Measurements from ENCODE around the gene KRT20. TPM values are rescaled to one million over a fixed set of nuclear protein-coding genes. Genes with fewer than 3 reads are reported as not detected.
A peak's percentile ranks its signal among the peaks of the same experiment; 100 is the strongest.

KRT20 gene
- total and polyA plus RNA-seq, 2 of the 4 experiments (the other 2 are of a cell fraction) = not detected

- no peak overlapping the region for H2BK15ac ChIP-seq (ENCODE audit: low read depth, low read length)
- no peak overlapping the region for H4K5ac ChIP-seq (ENCODE audit: low read depth, low read length)
- ChIA-PET CTCF (no interaction called here), POLR2A (ENCODE audit: unreplicated experiment) (no interaction called here)
- H3K56ac ChIP-seq (ENCODE audit: extremely low read depth, insufficient read depth, low read length) = no peak overlapping the region
- no peak for DNase-seq
- H3K18ac ChIP-seq (ENCODE audit: low read depth, low read length) = no peak overlapping the region
- peaks cover 13% of the 10 kb centered on the region; the same call in 1 of the 2 replicates for H3K9me1 ChIP-seq (ENCODE audit: insufficient read depth, low read length)
- H3K4me3 ChIP-seq (ENCODE audit: insufficient read depth, low read depth, low read length) = no peak overlapping the region
- H3K4ac ChIP-seq (ENCODE audit: low read depth, low read length) = 0 out of 2 replicates have a peak overlapping the region, but pooled peaks have one; percentile 8
- H3K23ac ChIP-seq (ENCODE audit: low read depth, low read length) = no peak overlapping the region
- no TSS peak for BruUV-seq (replicated peaks)
- no peak overlapping the region for H4K8ac ChIP-seq (ENCODE audit: low read depth in 2 of 2, low read length in 2 of 2)
- no peaks in the 10 kb centered on the region for H3K9me3 ChIP-seq (ENCODE audit: control insufficient read depth, insufficient read depth, low read length)
- no peaks in the 10 kb centered on the region for H3K79me1 ChIP-seq (ENCODE audit: low read depth in 1 of 2, low read length in 2 of 2)
- no peak overlapping the region for H2AK9ac ChIP-seq (replicated peaks; ENCODE audit: low read depth, low read length, poor library complexity)
- peaks cover 19% of the 10 kb centered on the region for H3K4me1 ChIP-seq (ENCODE audit: control insufficient read depth, insufficient read depth, low read length)
- H3K27ac ChIP-seq (ENCODE audit: insufficient read depth, low read length) = no peak overlapping the region
- H3K9ac ChIP-seq (ENCODE audit: low read depth, low read length) = no peak overlapping the region
- H4K20me1 ChIP-seq (ENCODE audit: insufficient read depth, low read length) = no peaks in the 10 kb centered on the region
- in situ Hi-C loops (cut with MboI; ENCODE audit: low sequenced_read_pairs) (loop anchor here (5.0 to 10.0 kb wide), 4 partner anchors 101 to 757 kb away; no protein-coding TSS in a partner anchor), dilution Hi-C loops (cut with HindIII; ENCODE audit: low sequenced_read_pairs, unreplicated experiment) (no loop called here), intact Hi-C loops (cut with micrococcal nuclease) (no loop called here)
- H3K14ac ChIP-seq (replicated peaks; ENCODE audit: low read depth, low read length) = no peak overlapping the region
- H3K4me2 ChIP-seq (ENCODE audit: low read depth, low read length) = no peak overlapping the region
- no CpG with 5 or more reads among the region's 5 CpGs for WGBS, 2 experiments (ENCODE audit: extremely low coverage in 2 of 2, insufficient read length in 1 of 2)
- no peak for ATAC-seq (ENCODE audit: low read depth)
- H2AFZ ChIP-seq (replicated peaks; ENCODE audit: low read length, poor library complexity) = no peak overlapping the region
- peak overlapping the region; percentile 75 for H2AK5ac ChIP-seq (ENCODE audit: low read depth, low read length)
- no peak overlapping the region for H4K91ac ChIP-seq (ENCODE audit: insufficient read depth, low read depth, low read length)
- no peaks in the 10 kb centered on the region for H3K27me3 ChIP-seq (ENCODE audit: control insufficient read depth, insufficient read depth, low read length)
- peak overlapping the region; percentile 33; the same call in 1 of the 2 replicates for H2BK20ac ChIP-seq (ENCODE audit: low read depth, low read length)
- H3K36me3 ChIP-seq (ENCODE audit: control insufficient read depth, insufficient read depth, low read length) = no peaks in the 10 kb centered on the region
- no peak overlapping the region for H2BK5ac ChIP-seq (ENCODE audit: low read depth, low read length, poor library complexity, severe bottlenecking)
- TF ChIP-seq SMC3 (IDR thresholded peaks at IDR 0.05; ENCODE audit: low read depth, low read length) = no peak
- no peak for TF ChIP-seq MXI1 (IDR thresholded peaks at IDR 0.05; ENCODE audit: borderline replicate concordance, low read depth, low read length)
- TF ChIP-seq RCOR1 (IDR thresholded peaks at IDR 0.05; ENCODE audit: insufficient replicate concordance, low read length) = no peak
- TF ChIP-seq CHD1 (IDR thresholded peaks at IDR 0.05; ENCODE audit: low read depth, low read length) = no peak
- no peak for TF ChIP-seq MAFK (IDR thresholded peaks at IDR 0.05; ENCODE audit: low read depth, low read length)
- TF ChIP-seq RAD21 (IDR thresholded peaks at IDR 0.05; ENCODE audit: low read length) = no peak
- TF ChIP-seq FOS (IDR thresholded peaks at IDR 0.05; ENCODE audit: low read depth, low read length) = no peak
- TF ChIP-seq ELK1 (IDR thresholded peaks at IDR 0.05; ENCODE audit: borderline replicate concordance, low read depth, low read length) = no peak
- TF ChIP-seq RFX5 (IDR thresholded peaks at IDR 0.05; ENCODE audit: low read depth, low read length) = no peak
- no peak for TF ChIP-seq MAZ (IDR thresholded peaks at IDR 0.05; ENCODE audit: borderline replicate concordance, low read depth, low read length)
- no peak for TF ChIP-seq BHLHE40 (IDR thresholded peaks at IDR 0.05; ENCODE audit: low read depth, low read length)
- no peak for TF ChIP-seq CTCF (conservative IDR thresholded peaks at IDR 0.05; ENCODE audit: low read depth, low read length)
- TF ChIP-seq CEBPB (IDR thresholded peaks at IDR 0.05; ENCODE audit: low read depth, low read length) = no peak
- TF ChIP-seq USF2 (IDR thresholded peaks at IDR 0.05; ENCODE audit: low read depth, low read length) = no peak
- TF ChIP-seq NFE2L2 (IDR thresholded peaks at IDR 0.05; ENCODE audit: low read depth, low read length) = no peak
- TF ChIP-seq POLR2A (IDR thresholded peaks at IDR 0.05; ENCODE audit: low read depth, low read length) = no peak
- peak overlapping the region; percentile 51 for H2BK120ac ChIP-seq (ENCODE audit: low read depth, low read length)
Observed at GRCh38 chr17:40905370-40905769, 20.3 kb upstream of the KRT20 start.
